Spleen (tissue), 11 donors: ENCODE data around the gene ZBTB32. TPM values are rescaled to one million over a fixed set of nuclear protein-coding genes. Genes with fewer than 3 reads are reported as not detected.

ENCODE experiments used
- DNase-seq: peaks from one replicate; pipeline ENCODE4 v3.0.0-alpha.2; 2020
- H3K27ac ChIP-seq, 8 donors: fragments of 200-600 bp; sonication (generic) in 7 of 8; 1 replicate in 4 of 8; 2 replicates in 4 of 8; pipeline versions ENCODE4 v1.5.0 to v1.8.0; 2016 to 2021; ENCODE audit warnings: inconsistent platforms in 4 of 8, mild to moderate bottlenecking in 4 of 8, moderate library complexity in 1 of 8
- H3K27me3 ChIP-seq, 7 donors: fragments of 200-600 bp; sonication (generic) in 6 of 7; replicated peaks in 1 of 7; 1 replicate in 4 of 7; 2 replicates in 3 of 7; pipeline versions ENCODE4 v1.5.0 to v1.8.0; 2016 to 2021; ENCODE audit warnings: inconsistent platforms in 3 of 7, mild to moderate bottlenecking in 1 of 7
- H3K36me3 ChIP-seq, 6 donors: fragments of 200-600 bp; sonication (generic) in 5 of 6; 1 replicate in 4 of 6; 2 replicates in 2 of 6; pipeline versions ENCODE4 v1.5.0 to v1.8.0; 2016 to 2021; ENCODE audit warnings: inconsistent platforms in 2 of 6
- H3K4me1 ChIP-seq, 6 donors: fragments of 200-600 bp; sonication (generic) in 5 of 6; 1 replicate in 3 of 6; 2 replicates in 3 of 6; pipeline versions ENCODE4 v1.5.0 to v1.8.0; 2016 to 2021; ENCODE audit warnings: inconsistent platforms in 3 of 6
- H3K4me3 ChIP-seq, 8 donors: fragments of 200-600 bp; sonication (generic) in 7 of 8; 1 replicate in 4 of 8; 2 replicates in 4 of 8; pipeline versions ENCODE4 v1.5.0 to v1.8.0; 2016 to 2021; ENCODE audit warnings: inconsistent platforms in 4 of 8, mild to moderate bottlenecking in 4 of 8, moderate library complexity in 2 of 8
- H3K9me3 ChIP-seq, 8 donors: fragments of 200-600 bp; sonication (generic) in 7 of 8; 1 replicate in 4 of 8; 2 replicates in 4 of 8; pipeline versions ENCODE4 v1.5.0 to v1.8.0; 2016 to 2021; ENCODE audit warnings: inconsistent platforms in 4 of 8
- POLR2A ChIP-seq, 3 donors: fragments of 450-650 bp; IDR thresholded peaks; one replicate each; pipeline ENCODE4 v1.5.1; 2017; ENCODE audit warnings: antibody characterized with exemption in 3 of 3, mild to moderate bottlenecking in 1 of 3
- POLR2AphosphoS5 ChIP-seq, 3 donors: sonication (generic); formaldehyde crosslinking; IDR thresholded peaks; one replicate each; pipeline ENCODE4 v1.5.1; 2017; ENCODE audit warnings: antibody characterized with exemption in 3 of 3
- WGBS, 5 donors: extraction: QIAGEN DNeasy Blood & Tissue Kit in 3 of 5; methylation state at CpG; one replicate each; pipeline versions ENCODE4 v1.1.5 to v1.1.7; 2013 to 2018; 5-methylcytosine and 5-hydroxymethylcytosine counted together
- intact Hi-C: fragments of 100-400 bp; cut with DNase I; formaldehyde crosslinking; loops from one replicate; pipeline ENCODE4 v1.15.0; 2023; ENCODE audit warnings: low total_unique reads
- polyA plus RNA-seq, 3 donors: library from polyadenylated mRNA; stranded (reverse); fragments of 200-250 nt; gene quantifications; one replicate each; pipeline ENCODE4 v1.2.1, GENCODE V29; 2013
- total RNA-seq, 7 donors: library from RNA; depleted of rRNA in 3 of 7; stranded (reverse); fragments of >200 nt in 3 of 7; fragmentation: NEBNext Ultra II Directional in 4 of 7; extraction: Animal tissue kit (Norgen Biotek cat#: 25700) in 4 of 7; gene quantifications; one replicate each; pipeline versions ENCODE4 v1.1.0 to v1.2.1, GENCODE V29; 2016 to 2021
- TF ChIP-seq, protein P1 (sequence below), 11 experiments: fragments of 200-600 bp in 7 of 11; fragments of 450-650 bp in 4 of 11; sonication (generic) in 4 of 11; IDR thresholded peaks in 8 of 11; conservative IDR thresholded peaks in 3 of 11; 1 replicate in 7 of 11; 2 replicates in 4 of 11; pipeline versions ENCODE4 v1.4.0 to v1.8.0; 2016 to 2021; ENCODE audit warnings: antibody characterized with exemption in 11 of 11, inconsistent platforms in 4 of 11, mild to moderate bottlenecking in 1 of 11
- donor health status: healthy with polysubstance abuse.
- donor health status: DM: no; HTN: no; CAD: no; lungs with moderate emphysema.
- donor health status: DM: no; HTN: no; CAD: no.
- donor health status: Bipolar disorder and iron deficiency.
- donor health status: healthy.
- donor health status: DM: no; HTN: no; CAD: no.
- donor health status: DM: yes; HTN: yes; CAD: no.

ZBTB32 gene
- total and polyA plus RNA-seq, 10 donors, result 2.5 to 8.2 (median 4.2) TPM

DNA sequence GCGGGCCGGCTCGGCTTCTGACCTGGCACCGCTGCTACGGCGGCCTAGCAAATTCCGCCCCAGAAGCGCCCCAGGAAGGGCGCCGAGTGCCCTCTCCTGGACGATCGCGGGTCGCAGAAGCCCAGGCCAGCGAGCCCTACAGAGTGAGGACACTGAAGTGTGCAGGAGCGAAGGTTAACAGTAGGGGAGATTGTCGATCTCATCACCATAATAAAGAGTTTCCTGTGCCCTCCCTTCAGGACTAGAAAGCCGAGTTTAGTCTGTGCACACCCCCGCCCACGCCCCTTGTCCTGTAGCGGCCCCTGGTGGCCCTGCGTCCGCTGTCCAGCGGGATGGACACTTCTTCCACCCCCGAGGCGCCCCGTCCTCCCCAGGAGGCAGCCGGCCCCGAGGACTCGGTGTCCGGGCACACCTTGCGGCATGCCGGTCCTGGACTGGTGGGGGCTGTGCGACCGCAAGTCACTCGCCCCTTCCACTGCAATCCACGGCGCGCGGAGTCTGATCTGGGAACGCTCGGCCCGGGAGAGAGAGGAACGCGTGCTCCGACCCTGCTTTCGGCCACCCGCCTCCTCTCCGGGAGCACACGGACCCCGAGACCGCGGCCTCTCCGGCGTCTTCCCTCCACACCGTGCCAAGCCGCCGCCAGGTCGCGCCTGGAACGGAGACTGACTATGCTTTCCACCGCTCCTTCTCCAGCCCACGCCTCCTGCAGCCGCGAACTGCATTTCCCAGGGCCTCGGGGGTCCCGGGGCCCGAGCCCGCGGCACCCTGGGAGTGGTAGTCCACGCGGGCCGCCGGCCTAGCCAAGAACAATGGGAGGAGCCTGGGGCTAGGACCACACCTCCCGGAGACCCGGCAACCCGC, 12.7 kb downstream of the ZBTB32 start:
- peak overlapping the region; percentile 88 to 98 (median 92) for H3K27ac ChIP-seq
- intact Hi-C loops, result loop anchor here (10.0 kb wide), 1 partner anchor 162 kb away; no protein-coding TSS in a partner anchor
- DNase-seq, result peak; percentile 99
- 0 to 1% (median 0%) methylated on average over 29 to 77 of the region's 77 CpGs for WGBS, 5 donors
- H3K4me3 ChIP-seq, result peak overlapping the region; percentile 75 to 97 (median 88)
- H3K27me3 ChIP-seq, result no peaks in the 10 kb centered on the region
- TF ChIP-seq POLR2A (IDR thresholded peaks at IDR 0.05) (no peak), POLR2AphosphoS5 (IDR thresholded peaks at IDR 0.05) (peak; percentile 72 to 84 (median 81))
- TF ChIP-seq, protein P1, sequence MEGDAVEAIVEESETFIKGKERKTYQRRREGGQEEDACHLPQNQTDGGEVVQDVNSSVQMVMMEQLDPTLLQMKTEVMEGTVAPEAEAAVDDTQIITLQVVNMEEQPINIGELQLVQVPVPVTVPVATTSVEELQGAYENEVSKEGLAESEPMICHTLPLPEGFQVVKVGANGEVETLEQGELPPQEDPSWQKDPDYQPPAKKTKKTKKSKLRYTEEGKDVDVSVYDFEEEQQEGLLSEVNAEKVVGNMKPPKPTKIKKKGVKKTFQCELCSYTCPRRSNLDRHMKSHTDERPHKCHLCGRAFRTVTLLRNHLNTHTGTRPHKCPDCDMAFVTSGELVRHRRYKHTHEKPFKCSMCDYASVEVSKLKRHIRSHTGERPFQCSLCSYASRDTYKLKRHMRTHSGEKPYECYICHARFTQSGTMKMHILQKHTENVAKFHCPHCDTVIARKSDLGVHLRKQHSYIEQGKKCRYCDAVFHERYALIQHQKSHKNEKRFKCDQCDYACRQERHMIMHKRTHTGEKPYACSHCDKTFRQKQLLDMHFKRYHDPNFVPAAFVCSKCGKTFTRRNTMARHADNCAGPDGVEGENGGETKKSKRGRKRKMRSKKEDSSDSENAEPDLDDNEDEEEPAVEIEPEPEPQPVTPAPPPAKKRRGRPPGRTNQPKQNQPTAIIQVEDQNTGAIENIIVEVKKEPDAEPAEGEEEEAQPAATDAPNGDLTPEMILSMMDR (IDR thresholded peaks at IDR 0.05 in 8 of 11, conservative IDR thresholded peaks at IDR 0.05 in 3 of 11), result peak; percentile 83 to 97 (median 92)
- peaks cover 0 to 27% (median 20%) of the 10 kb centered on the region in 6 donors for H3K36me3 ChIP-seq
- peaks cover 32 to 89% (median 63%) of the 10 kb centered on the region in 6 donors for H3K4me1 ChIP-seq
- no peaks in the 10 kb centered on the region for H3K9me3 ChIP-seq

DNA sequence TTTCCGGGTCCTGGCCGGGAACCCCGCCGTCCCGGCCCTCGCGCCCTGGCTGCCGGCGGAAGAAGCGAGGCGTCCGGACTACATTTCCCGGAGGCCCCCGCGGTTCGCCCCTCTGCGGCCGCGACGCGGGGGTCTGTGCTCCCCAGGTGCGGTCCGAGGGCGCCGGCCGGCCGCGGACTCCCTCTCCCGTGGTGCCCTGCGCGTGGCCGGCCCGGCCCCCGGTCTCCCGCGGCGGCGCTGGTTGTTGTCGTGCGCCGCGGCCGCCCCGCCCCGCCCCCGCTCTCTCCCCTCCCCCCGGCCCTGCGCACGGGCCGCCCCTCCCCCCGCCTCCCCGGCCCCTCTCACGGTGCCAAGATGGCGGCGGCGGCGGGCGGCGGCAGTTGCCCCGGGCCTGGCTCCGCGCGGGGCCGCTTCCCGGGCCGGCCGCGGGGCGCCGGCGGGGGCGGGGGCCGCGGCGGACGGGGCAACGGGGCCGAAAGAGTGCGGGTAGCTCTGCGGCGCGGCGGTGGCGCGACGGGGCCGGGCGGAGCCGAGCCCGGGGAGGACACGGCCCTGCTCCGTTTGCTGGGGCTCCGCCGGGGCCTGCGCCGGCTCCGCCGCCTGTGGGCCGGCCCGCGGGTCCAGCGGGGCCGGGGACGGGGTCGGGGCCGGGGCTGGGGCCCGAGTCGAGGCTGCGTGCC, 13.4 kb downstream of the ZBTB32 start, which contains the start of gene KMT2B:
KMT2B (plus strand) TSS at position 339 of the 680 bp plus-strand sequence; CDS start at position 355, 16 bp downstream.
- intact Hi-C loops, result loop anchor here (10.0 kb wide), 1 partner anchor 163 kb away; no protein-coding TSS in a partner anchor
- H3K27ac ChIP-seq, result peak within 1 kb of the TSS; percentile 88 to 98 (median 92)
- H3K36me3 ChIP-seq, result peaks cover 0 to 35% (median 28%) of the 10 kb centered on the region in 6 donors
- 1% methylated on average over 23 to 108 of the region's 109 CpGs; no CpG with 5 or more reads in 1 of the 5 donors for WGBS, 5 donors
- DNase-seq, result no peak
- TF ChIP-seq POLR2AphosphoS5 (IDR thresholded peaks at IDR 0.05), result peak; percentile 29 to 51 (median 50)
- TF ChIP-seq, protein P1 (IDR thresholded peaks at IDR 0.05 in 8 of 11, conservative IDR thresholded peaks at IDR 0.05 in 3 of 11), result no peak
- no peaks in the 10 kb centered on the region for H3K27me3 ChIP-seq
- peaks cover 32 to 89% (median 56%) of the 10 kb centered on the region in 6 donors for H3K4me1 ChIP-seq
- no peaks in the 10 kb centered on the region for H3K9me3 ChIP-seq
- H3K4me3 ChIP-seq, result peak within 1 kb of the TSS; percentile 75 to 97 (median 88)

DNA sequence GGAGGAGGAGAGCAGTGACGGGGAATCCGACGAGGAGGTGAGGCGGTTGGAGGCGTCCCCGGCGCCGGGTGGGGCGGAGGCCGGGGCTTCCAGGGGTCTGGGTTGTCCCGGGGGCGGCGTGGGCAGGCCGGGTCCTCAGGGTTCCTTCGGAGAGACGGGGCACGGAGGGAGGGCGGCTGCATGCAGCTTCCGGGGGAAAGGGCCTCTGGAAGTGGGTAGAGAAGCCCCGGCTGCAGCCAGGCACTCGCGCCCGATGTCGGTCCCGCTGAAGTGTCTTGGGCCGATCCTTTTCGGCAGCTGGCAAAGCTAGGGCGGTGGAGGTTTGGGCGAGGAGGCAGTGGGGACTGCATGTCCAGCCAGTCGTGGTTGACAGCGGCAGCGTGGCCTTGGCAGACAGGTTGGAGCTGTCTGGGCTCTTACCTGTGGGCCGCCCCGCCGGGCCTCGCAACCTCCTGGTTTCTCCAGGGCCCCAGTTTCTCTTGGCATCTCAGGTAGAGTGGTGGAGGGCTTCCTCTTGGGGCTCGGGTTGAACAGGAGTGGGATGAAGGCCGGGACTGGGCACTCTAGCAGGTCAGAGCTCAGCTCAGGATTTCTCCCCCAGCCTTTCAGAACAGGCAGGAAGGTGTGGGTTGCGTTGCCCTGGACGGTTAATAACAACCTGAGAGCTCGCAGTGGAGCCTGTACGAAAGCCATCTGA, 14.1 kb downstream of the ZBTB32 start:
- WGBS, 5 donors, result 1 to 2% (median 1%) methylated on average over 9 to 42 of the region's 42 CpGs
- peaks cover 0 to 42% (median 35%) of the 10 kb centered on the region in 6 donors for H3K36me3 ChIP-seq
- peaks cover 32 to 87% (median 50%) of the 10 kb centered on the region in 6 donors for H3K4me1 ChIP-seq
- peak overlapping the region; percentile 75 to 97 (median 88) for H3K4me3 ChIP-seq
- peak overlapping the region; percentile 70 to 98 (median 92) for H3K27ac ChIP-seq
- no peaks in the 10 kb centered on the region for H3K27me3 ChIP-seq
- H3K9me3 ChIP-seq, result no peaks in the 10 kb centered on the region
- intact Hi-C loops, result loop anchor here (10.0 kb wide), 1 partner anchor 164 kb away; no protein-coding TSS in a partner anchor
- peak; percentile 93 for DNase-seq
- TF ChIP-seq POLR2A (IDR thresholded peaks at IDR 0.05) (no peak), POLR2AphosphoS5 (IDR thresholded peaks at IDR 0.05) (peak in 2 of 3 donors; percentile 23 to 32)
- TF ChIP-seq, protein P1 (IDR thresholded peaks at IDR 0.05 in 8 of 11, conservative IDR thresholded peaks at IDR 0.05 in 3 of 11), result no peak
